Keratinocyte (primary cell): ENCODE data around the gene FOXN1. TPM values are rescaled to one million over a fixed set of nuclear protein-coding genes. Genes with fewer than 3 reads are reported as not detected.

ENCODE experiments used
- DNase-seq: peaks from one replicate; pipeline ENCODE4 v3.0.0-alpha.2; 2011; ENCODE audit warnings: low read depth, missing footprints, low spot score
- FAIRE-seq: peaks from 2 replicates; lab custom pipeline; 2011; peaks lifted over from hg19 to GRCh38; lab: Jason Lieb, UNC
- H2AFZ ChIP-seq: 2 replicates; pipeline ENCODE4 v1.6.0; 2012; ENCODE audit warnings: low read length, control low read depth, inconsistent platforms; ENCODE audit not compliant: control insufficient read depth
- H3K27ac ChIP-seq: 2 replicates; pipeline ENCODE4 v1.5.1; 2011; ENCODE audit warnings: low read length; ENCODE audit not compliant: control insufficient read depth, insufficient read depth
- H3K27me3 ChIP-seq: 3 replicates; pipeline ENCODE4 v1.6.0; 2011; ENCODE audit warnings: low read length; ENCODE audit not compliant: control insufficient read depth, insufficient read depth; ENCODE audit errors: extremely low read depth
- H3K36me3 ChIP-seq, 2 experiments: 2 replicates in 1 of 2; 3 replicates in 1 of 2; pipeline ENCODE4 v1.5.1; 2011; ENCODE audit warnings: low read length in 2 of 2, mild to moderate bottlenecking in 1 of 2; ENCODE audit not compliant: control insufficient read depth in 2 of 2, insufficient read depth in 2 of 2; ENCODE audit errors: extremely low read depth in 1 of 2
- H3K4me1 ChIP-seq: 3 replicates; pipeline ENCODE4 v1.5.1; 2011; ENCODE audit warnings: low read length; ENCODE audit not compliant: control insufficient read depth, insufficient read depth; ENCODE audit errors: extremely low read depth
- H3K4me2 ChIP-seq: 3 replicates; pipeline ENCODE4 v1.6.0; 2011; ENCODE audit warnings: low read depth, low read length; ENCODE audit not compliant: control insufficient read depth, insufficient read depth; ENCODE audit errors: extremely low read depth
- H3K4me3 ChIP-seq, 3 experiments: fragments of 200-600 bp in 1 of 3; sonication (generic) in 1 of 3; 2 replicates in 2 of 3; 3 replicates in 1 of 3; pipeline ENCODE4 v1.5.1; 2011 to 2016; ENCODE audit warnings: low read length in 3 of 3, mild to moderate bottlenecking in 3 of 3, control low read depth in 2 of 3, inconsistent platforms in 1 of 3, low read depth in 1 of 3, mixed read lengths in 1 of 3, mixed run types in 1 of 3, moderate library complexity in 1 of 3; ENCODE audit not compliant: control insufficient read depth in 2 of 3, insufficient read depth in 2 of 3; ENCODE audit errors: extremely low read depth in 1 of 3
- H3K79me2 ChIP-seq: 2 replicates; pipeline ENCODE4 v1.6.0; 2012; ENCODE audit warnings: low read length; ENCODE audit not compliant: control insufficient read depth, insufficient read depth
- H3K9ac ChIP-seq: 3 replicates; pipeline ENCODE4 v1.6.0; 2011; ENCODE audit warnings: low read length; ENCODE audit not compliant: control insufficient read depth, insufficient read depth; ENCODE audit errors: extremely low read depth
- H3K9me1 ChIP-seq: 3 replicates; pipeline ENCODE4 v1.6.0; 2011; ENCODE audit warnings: low read length; ENCODE audit not compliant: control insufficient read depth, insufficient read depth; ENCODE audit errors: extremely low read depth
- H3K9me3 ChIP-seq: 2 replicates; pipeline ENCODE4 v1.5.1; 2012; ENCODE audit warnings: low read depth, low read length; ENCODE audit not compliant: control insufficient read depth
- H4K20me1 ChIP-seq: 3 replicates; pipeline ENCODE4 v1.6.0; 2011; ENCODE audit warnings: low read length; ENCODE audit not compliant: control insufficient read depth, insufficient read depth; ENCODE audit errors: extremely low read depth
- EZH2 ChIP-seq: IDR thresholded peaks from one replicate; pipeline ENCODE4 v1.6.1; 2012; ENCODE audit warnings: inconsistent platforms, mild to moderate bottlenecking, low read length, moderate library complexity
- dilution Hi-C: fragments of 300-500 bp; cut with MboI; formaldehyde crosslinking; loops from one replicate; pipeline ENCODE4 v1.7.0; 2020; ENCODE audit warnings: low sequenced_read_pairs; ENCODE audit not compliant: extremely low pct_ligation_motif_present
- polyA plus RNA-seq, 5 experiments: library from polyadenylated mRNA; depleted of rRNA in 3 of 5; stranded (reverse) in 3 of 5; stranded (forward) in 1 of 5; unstranded in 1 of 5; fragments of >200 nt; gene quantifications; 1 replicate in 1 of 5; 2 replicates in 3 of 5; 3 replicates in 1 of 5; pipeline versions ENCODE4 v1.2.1 to v1.2.3, GENCODE V29; 2011 to 2012; ENCODE audit warnings: missing spikeins in 2 of 5, low read depth in 1 of 5, low replicate concordance in 1 of 5
- TF ChIP-seq, protein P1 (sequence below), 3 experiments: IDR thresholded peaks in 1 of 3; conservative IDR thresholded peaks in 1 of 3; optimal IDR thresholded peaks in 1 of 3; 2 replicates in 2 of 3; 3 replicates in 1 of 3; pipeline versions ENCODE3 to v1.5.1; 2011; ENCODE audit warnings: low read length in 3 of 3, mild to moderate bottlenecking in 3 of 3, moderate library complexity in 2 of 3, control low read depth in 1 of 3, inconsistent platforms in 1 of 3; ENCODE audit not compliant: insufficient read depth in 2 of 3; ENCODE audit errors: extremely low read depth in 1 of 3

FOXN1 gene
- polyA plus RNA-seq, 1 donor (not counting 4 experiments of a cell fraction or from before 2014, with no cell fraction given): 0.29 TPM

DNA sequence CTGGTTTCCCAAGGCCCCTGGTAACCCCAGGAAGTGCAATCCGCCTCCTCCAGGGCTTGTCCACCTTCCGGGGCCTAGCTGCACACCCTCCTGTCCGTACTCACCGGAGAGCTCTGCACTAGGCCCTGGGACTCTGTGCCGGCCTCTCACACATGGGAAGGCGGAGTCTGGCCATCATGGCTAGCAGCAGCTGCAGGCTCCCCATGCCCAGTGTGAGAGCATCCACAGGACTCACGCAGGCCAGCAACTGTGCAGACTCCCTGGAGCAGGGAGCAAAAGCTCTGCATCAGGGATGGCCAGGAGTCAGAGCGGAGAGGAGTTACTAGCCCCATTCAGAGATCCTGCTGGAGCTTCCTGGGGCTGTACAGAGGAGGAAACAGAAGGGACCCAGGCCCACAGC, 20.2 kb downstream of the FOXN1 start:
- TF ChIP-seq, protein P1, sequence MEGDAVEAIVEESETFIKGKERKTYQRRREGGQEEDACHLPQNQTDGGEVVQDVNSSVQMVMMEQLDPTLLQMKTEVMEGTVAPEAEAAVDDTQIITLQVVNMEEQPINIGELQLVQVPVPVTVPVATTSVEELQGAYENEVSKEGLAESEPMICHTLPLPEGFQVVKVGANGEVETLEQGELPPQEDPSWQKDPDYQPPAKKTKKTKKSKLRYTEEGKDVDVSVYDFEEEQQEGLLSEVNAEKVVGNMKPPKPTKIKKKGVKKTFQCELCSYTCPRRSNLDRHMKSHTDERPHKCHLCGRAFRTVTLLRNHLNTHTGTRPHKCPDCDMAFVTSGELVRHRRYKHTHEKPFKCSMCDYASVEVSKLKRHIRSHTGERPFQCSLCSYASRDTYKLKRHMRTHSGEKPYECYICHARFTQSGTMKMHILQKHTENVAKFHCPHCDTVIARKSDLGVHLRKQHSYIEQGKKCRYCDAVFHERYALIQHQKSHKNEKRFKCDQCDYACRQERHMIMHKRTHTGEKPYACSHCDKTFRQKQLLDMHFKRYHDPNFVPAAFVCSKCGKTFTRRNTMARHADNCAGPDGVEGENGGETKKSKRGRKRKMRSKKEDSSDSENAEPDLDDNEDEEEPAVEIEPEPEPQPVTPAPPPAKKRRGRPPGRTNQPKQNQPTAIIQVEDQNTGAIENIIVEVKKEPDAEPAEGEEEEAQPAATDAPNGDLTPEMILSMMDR (optimal IDR thresholded peaks at IDR 0.05 in 1 of 3, IDR thresholded peaks at IDR 0.05 in 1 of 3, conservative IDR thresholded peaks at IDR 0.05 in 1 of 3; ENCODE audit: extremely low read depth in 1 of 3, insufficient read depth in 2 of 3, low read length in 3 of 3): no peak
- TF ChIP-seq EZH2: no peak
- peaks cover 17% of the 10 kb centered on the region for H3K4me1 ChIP-seq

DNA sequence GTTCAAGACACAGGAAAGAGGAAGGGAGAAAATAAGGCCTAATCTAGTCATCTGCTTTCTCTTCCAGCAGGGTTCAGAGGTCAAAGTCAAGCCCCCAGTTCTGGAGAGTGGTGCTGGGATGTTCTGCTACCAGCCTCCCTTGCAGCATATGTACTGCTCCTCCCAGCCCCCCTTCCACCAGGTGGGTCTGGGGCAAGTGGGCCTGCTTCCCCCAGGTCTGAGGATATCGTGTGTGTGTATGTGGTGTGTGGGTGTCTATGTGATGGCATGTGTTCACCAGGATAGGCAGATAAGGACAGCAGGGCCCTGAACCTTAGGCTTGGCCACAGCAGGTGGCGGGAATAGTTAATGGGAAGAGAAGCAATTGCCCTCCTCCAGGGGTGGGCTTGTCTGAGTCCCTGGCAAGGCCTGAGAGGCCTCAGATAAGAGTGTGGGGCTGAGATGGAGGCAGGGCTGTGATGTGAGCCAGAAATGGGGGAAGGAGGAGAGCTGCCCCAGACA, 21.1 kb downstream of the FOXN1 start:
- Histone ChIP-seq H2AFZ (no peak overlapping the region), H3K9me3 (no peaks in the 10 kb centered on the region), H3K4me3 (no peak overlapping the region), H3K4me1 (peaks cover 17% of the 10 kb centered on the region), H3K9ac (no peak overlapping the region), H3K27ac (no peak overlapping the region), H4K20me1 (peaks cover 5% of the 10 kb centered on the region), H3K27me3 (peaks cover 8% of the 10 kb centered on the region), H3K79me2 (no peaks in the 10 kb centered on the region), H3K4me2 (no peak overlapping the region), H3K9me1 (no peaks in the 10 kb centered on the region), H3K36me3 (no peaks in the 10 kb centered on the region)
- FAIRE-seq (no peak), DNase-seq (no peak)
- no peak for TF ChIP-seq EZH2
- TF ChIP-seq, protein P1 (optimal IDR thresholded peaks at IDR 0.05 in 1 of 3, IDR thresholded peaks at IDR 0.05 in 1 of 3, conservative IDR thresholded peaks at IDR 0.05 in 1 of 3; ENCODE audit: extremely low read depth in 1 of 3, insufficient read depth in 2 of 3, low read length in 3 of 3): no peak
- dilution Hi-C loops: no loop called here

More for the DNA sequence above, 20.2 kb downstream of the FOXN1 start:
- no peak overlapping the region for H2AFZ ChIP-seq
- dilution Hi-C loops: no loop called here
- no peak overlapping the region for H3K27ac ChIP-seq
- no peaks in the 10 kb centered on the region for H3K9me1 ChIP-seq
- FAIRE-seq: no peak
- no peak overlapping the region for H3K9ac ChIP-seq
- no peaks in the 10 kb centered on the region for H3K9me3 ChIP-seq
- no peaks in the 10 kb centered on the region for H3K79me2 ChIP-seq
- H3K4me3 ChIP-seq: no peak overlapping the region
- no peak for DNase-seq
- peaks cover 5% of the 10 kb centered on the region for H3K27me3 ChIP-seq
- H4K20me1 ChIP-seq: peaks cover 5% of the 10 kb centered on the region
- no peak overlapping the region for H3K4me2 ChIP-seq
- no peaks in the 10 kb centered on the region for H3K36me3 ChIP-seq
